SK-MEL-5 (cell line): Measurements from ENCODE around the gene FUT7. TPM values are rescaled to one million over a fixed set of nuclear protein-coding genes. Genes with fewer than 3 reads are reported as not detected.
A peak's percentile ranks its signal among the peaks of the same experiment; 100 is the strongest.

ENCODE experiments used
- DNase-seq: peaks from one replicate; pipeline ENCODE4 v3.0.0-alpha.2; 2016; ENCODE audit warnings: low read depth, low spot score
- in situ Hi-C: cut with HindIII; loops from 2 replicates; pipeline ENCODE4 v1.10.0; 2016; ENCODE audit warnings: low sequenced_read_pairs, high pct_unique_total_duplicates, low pct_unique_long_range_greater_than_20kb
- polyA plus RNA-seq, 2 experiments: library from polyadenylated mRNA; depleted of rRNA; stranded (reverse); fragments of >200 nt; gene quantifications; 2 replicates each; pipeline ENCODE4 v1.2.3, GENCODE V29; 2015
- total RNA-seq: library from RNA; depleted of rRNA; stranded (reverse); fragments of >200 nt; shearing (Covaris generic); gene quantifications from 2 replicates; pipeline ENCODE4 v1.2.3, GENCODE V29; 2014; rRNA removed

FUT7 gene, protein sequence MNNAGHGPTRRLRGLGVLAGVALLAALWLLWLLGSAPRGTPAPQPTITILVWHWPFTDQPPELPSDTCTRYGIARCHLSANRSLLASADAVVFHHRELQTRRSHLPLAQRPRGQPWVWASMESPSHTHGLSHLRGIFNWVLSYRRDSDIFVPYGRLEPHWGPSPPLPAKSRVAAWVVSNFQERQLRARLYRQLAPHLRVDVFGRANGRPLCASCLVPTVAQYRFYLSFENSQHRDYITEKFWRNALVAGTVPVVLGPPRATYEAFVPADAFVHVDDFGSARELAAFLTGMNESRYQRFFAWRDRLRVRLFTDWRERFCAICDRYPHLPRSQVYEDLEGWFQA
- total RNA-seq: not detected in 2 replicates
- not detected in 2 replicates for polyA plus RNA-seq (2015; cell fraction: cytosol; rRNA removed)
- not detected in 2 replicates for polyA plus RNA-seq (2015; cell fraction: nucleus; rRNA removed)

DNA sequence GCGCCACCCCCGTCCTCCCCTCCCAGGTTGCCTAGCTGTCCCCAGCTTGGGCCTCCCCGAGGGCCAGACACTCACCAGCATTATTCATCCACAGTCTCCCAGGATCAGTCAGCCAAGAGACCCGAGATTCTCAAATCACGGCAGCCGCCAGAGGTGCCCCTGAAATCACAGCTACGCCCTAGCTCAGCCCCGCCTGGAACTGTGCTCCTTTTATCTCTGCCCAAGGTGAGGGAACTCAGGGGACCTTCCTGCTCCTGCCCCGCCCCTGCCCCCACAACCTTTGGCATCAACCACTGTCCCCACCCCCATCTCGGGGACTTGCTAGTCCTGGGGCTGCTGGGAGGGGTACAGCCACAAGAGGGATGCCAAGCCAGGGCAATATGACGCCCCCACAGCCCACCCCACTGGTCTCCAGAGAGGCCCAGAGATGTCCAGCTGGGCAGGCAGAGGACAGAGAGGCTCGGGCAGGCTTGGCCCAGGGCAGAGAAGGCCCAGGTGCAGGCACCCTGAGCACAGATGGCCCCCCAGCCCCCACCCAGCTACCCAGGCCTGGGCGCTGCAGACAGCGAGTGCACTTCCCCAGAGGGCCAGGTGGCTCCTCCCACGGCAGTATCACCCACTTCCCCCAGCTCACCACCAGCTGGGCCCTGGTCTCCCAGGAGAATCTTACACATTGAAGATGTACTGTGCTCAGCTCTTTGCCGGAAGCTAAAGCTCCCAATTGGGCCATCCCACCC, at the start of gene FUT7:
Gene FUT7, minus strand, starts transcription at position 185 of the 737 bp plus-strand sequence. Its CDS starts 97 bp downstream, at position 88.
- in situ Hi-C loops: loop anchor here (25.0 kb wide), 1 partner anchor 95 kb away; the partner anchor contains the start of genes C8G and FBXW5
- no peak for DNase-seq

DNA sequence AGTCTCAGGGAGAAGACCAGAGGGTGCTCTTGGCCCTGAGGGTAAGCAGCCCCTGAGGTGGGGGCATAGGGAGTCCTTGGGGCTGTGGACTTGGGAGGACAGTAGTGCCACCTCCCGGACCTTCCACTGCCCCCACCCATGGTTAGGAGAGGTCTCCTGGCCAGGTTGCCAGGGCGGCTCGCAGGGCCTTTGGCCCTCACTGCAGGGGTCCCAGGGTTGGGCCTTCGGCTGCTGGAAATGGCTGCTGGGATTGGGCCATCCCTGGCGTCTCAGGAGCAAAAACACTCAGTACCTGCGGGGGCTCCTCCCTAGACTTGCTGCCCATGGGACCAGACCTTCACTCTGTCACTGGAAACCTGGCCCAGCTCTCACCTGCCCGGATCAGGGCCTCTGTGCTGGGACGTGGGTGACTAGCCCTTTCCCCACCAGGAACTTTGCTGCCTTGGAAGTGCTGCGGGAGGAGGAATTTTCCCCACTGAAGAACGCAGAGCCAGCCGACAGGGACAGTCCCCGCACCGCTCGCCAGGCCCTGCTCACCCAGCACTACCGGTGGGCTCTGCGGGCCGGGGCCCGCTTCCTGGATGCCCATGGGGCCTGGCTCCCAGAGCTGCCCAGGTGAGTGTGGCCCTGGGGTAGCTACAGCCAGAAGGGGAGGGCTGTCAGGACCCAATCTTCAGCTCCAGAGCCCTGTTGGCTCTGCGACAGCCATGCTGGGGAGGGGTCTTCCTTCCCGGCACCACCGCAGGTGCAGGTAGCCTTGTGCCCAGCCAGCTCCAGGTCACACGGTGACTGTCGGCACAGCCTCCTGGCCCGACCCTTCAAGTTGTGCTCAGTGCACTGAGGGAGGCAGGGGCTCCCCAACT, 48.6 kb upstream of the FUT7 start:
- no peak for DNase-seq
- in situ Hi-C loops: no loop called here

DNA sequence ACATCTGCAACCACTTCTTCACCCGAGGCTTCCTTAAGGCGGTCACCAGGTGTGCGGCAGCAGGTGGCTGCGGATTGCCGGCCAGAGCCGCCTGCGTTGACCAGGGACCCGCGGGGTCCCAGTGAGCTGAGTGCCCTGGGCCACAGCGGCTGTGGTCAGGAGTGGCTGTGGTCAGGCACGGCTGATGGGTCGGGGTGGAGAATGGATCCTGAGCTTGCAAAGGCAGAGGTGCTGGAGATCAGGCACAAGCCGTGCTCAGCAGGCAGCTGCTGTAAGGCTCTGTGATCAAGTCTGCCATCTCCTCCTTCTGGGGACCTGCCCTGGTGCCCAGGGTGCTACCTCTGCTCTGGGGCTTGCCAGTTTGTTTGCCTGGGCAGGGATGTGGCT, 47.5 kb upstream of the FUT7 start:
- no peak for DNase-seq
- in situ Hi-C loops: no loop called here

DNA sequence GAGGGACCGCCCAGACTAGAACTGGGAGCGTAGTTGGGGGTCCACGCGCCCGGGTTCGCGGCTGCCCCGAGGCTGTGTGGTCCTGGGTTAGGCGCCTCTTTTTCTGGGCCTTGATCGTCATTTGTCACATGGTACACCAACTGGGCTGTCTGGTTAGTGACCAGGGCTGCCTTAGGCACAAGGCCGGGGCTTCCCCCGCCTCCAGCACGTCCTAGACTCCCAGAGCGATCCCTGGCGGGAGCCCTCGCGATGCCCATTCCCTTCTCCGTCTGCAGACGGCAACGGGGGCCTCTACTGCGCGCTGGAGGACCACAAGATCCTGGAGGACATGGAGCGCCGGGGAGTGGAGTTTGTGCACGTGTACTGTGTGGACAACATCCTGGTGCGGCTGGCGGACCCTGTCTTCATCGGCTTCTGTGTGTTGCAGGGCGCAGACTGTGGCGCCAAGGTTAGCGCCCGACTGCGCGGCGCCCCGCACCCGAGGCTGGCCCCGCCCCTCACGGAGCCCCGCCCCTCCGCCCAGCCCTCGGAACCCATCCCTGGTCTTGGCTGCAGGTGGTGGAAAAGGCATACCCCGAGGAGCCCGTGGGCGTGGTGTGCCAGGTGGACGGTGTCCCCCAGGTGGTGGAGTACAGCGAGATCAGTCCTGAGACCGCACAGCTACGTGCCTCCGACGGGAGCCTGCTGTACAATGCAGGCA, 47.0 kb upstream of the FUT7 start:
- no peak for DNase-seq
- in situ Hi-C loops: no loop called here

DNA sequence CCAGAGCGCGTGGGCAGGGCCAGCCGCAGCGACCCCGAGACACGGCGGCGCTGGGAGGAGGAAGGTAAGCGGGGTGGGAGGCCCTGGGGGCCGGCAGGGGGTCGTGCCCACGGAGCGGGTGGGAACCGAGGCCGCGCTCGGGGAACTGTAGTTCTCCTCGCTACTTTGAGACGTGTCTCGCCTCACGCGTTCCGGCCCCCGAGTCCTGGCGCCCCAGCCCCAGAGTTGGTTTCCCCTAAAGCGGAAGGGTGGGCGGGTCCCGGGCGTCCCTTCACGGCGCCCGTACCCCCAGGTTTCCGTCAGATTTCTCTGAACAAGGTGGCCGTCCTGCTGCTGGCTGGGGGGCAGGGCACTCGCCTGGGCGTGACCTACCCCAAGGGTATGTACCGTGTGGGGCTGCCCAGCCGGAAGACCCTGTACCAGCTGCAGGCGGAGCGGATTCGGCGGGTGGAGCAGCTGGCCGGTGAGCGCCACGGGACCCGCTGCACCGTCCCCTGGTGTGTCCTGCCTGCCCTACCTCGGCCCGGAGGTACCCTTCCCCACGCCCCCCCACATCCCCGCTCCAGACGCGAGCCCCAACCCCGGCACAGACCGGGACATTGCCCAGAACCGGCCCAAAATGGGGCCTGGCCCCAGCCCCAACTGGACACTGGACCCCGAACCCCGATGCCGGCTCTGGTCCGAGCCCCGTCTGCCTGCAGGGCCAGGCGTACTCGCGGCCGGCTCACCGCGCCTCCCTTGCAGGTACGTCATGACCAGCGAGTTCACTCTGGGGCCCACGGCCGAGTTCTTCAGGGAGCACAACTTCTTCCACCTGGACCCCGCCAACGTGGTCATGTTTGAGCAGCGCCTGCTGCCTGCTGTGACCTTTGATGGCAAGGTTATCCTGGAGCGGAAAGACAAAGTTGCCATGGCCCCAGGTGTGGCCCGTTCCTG, 46.1 kb upstream of the FUT7 start:
- DNase-seq: no peak
- in situ Hi-C loops: no loop called here

DNA sequence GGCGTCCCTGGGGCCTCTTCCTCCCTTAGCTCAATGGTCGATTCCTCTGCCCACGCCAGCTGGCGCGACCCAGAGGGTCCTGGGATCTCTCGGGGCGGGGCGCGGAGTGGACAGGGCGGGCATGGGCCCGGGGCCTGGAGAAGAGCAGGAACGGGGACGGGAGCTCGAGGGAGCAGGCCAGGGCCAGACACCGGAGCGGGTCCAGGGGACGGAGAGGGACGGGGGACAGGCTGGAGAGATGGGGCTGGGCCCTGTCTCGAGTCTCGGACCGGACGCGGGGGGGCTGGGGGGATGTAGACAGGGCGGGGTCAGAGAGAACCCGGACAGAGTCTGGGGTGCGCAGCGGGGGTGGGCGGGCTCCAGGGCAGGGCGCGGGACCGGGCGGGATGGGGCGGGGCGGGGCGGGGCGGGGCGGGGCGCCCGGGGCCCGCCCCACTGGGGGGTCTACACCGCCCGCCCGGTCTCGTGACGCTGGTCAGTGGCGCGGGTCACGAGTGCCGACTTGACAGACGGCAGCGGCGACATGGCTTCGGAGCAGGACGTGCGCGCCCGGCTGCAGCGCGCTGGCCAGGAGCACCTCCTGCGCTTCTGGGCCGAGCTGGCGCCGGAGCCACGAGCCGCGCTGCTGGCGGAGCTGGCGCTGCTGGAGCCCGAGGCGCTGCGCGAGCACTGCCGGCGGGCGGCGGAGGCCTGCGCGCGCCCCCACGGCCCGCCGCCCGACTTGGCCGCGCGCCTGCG, 45.3 kb upstream of the FUT7 start, which contains the start of gene UAP1L1:
Gene UAP1L1, plus strand, starts transcription at position 508 of the 738 bp plus-strand sequence. Its CDS starts 16 bp downstream, at position 524.
- in situ Hi-C loops: no loop called here
- peak; percentile 66 for DNase-seq

DNA sequence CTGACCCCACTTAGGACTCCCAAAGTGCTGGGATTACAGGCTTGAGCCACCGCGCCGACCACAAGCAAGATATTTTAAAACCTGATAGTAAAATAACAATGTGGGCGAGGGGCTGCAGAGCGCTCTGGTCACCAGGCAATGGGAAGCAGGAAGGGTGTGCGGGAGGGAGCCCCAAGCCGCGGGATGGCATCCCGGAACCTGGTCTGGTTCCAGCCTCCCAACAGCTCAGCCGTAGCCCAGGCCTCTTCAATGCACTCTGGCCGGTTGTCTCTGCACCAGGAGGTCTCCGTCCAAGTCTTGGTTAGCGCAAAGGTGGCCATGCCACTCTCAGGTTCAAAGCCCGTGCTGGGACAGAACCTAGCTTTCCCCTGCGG, 44.7 kb upstream of the FUT7 start:
- DNase-seq: no peak
- in situ Hi-C loops: no loop called here

DNA sequence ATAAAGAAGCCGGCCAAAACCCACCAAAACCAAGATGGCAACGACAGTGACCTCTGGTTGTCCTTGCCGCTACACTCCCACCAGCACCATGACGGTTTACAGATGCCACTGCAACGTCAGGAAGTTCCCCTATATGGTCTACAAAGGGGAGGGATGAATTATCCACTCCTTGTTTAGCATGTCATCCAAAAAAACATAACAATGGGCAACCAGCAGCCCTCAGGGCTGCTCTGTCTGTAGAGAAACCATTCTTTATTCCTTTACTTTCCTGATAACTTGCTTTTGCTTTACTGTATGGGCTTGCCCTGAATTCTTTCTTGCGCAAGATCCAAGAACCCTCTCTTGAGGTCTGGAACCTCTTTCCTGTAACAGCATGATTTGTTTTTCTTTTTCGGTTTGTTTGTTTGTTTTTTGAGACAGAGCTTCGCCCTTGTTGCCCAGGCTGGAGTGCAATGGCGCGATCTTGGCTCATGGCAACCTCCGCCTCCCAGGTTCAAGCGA, 43.4 kb upstream of the FUT7 start:
- DNase-seq: no peak
- in situ Hi-C loops: no loop called here

DNA sequence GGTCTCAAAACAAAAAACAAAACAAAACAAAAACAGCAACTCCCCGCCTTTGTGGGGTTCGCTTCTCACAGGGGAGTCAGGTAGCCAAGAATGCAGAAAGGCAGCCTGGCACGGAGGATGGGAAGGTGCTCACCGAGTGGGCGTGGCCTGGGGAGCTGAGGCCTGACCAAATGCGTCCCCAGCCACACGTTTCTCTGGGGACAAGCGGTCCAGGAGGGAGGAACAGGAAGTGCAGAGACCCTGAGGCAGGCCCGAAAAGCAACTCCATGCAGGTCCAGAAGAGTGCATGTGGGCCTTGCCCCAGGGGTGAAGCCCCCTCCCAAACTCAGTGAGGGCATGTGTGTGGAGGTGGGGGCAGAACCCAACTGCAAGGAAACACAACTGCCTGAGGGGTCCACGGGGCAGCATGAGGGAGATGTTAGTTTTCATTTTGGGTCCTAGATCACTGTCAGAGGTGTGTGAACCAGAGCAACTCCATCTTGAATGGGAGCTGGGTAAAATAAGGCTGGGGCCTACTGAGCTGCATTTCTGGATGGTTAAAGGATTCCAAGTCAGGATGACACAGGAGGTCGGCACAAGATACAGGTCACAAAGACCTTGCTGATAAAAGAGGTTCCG, 42.9 kb upstream of the FUT7 start:
- in situ Hi-C loops: no loop called here

DNA sequence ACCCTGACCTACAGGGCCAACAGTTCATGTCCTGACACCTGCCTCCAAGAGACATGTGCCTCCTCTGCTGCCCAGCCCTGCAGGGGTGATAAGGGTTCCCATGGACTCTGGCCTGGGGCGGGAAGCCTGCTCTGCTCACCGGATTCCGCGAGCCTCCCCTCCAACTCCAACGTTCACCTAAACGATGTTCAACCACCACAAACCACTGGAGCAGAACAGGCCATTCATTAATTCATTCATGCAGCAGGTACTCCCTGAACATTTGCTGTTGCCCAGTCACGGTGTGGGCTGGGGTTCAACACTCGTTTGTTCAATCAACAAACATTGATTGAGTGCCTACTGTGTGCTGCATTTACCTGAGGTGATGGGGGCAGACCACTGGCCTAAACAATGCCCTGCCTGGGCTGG, 42.1 kb upstream of the FUT7 start:
- in situ Hi-C loops: no loop called here
- no peak for DNase-seq

More for the DNA sequence above, 42.9 kb upstream of the FUT7 start:
- DNase-seq: no peak

DNA sequence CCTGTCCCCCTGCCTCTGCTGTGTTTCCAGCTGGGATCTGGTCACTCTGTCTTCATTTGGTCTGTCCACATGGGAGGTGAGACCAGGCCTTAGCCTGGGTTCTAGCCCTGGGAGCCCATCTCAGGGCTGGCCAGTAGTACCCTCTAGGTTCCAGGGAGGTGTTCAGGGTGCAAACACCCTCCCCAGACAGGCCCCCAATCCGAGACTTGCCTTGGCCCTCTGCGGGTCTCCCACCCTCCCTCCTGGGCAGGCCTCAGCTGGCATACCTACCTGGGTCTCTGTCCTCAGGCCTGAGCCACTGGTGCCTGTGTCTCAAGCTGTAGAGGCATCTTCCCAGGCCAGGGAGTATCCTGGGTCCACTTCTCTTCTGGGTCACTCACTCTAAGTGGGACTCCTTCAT, 39.4 kb upstream of the FUT7 start:
- DNase-seq: no peak
- in situ Hi-C loops: no loop called here

DNA sequence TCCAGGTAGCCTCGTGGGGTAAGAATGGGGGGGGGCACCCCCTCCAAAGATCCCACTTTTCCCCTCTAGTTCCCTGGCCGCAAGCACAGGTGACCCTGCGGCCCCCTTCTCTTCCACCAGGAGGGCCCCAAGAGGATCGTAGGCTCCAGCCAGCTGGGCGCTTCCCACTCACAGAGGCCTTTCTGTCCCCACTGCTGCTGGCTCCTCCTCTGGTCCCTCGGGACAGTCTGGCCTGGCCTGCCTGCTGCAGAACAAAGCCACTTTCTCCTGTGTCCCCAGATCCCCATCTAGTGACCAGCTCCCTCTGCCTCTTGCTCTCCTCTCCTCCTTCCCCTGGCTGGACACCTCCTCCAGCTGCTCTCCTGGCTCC, 39.0 kb upstream of the FUT7 start:
- in situ Hi-C loops: no loop called here
- peak; percentile 55 for DNase-seq

DNA sequence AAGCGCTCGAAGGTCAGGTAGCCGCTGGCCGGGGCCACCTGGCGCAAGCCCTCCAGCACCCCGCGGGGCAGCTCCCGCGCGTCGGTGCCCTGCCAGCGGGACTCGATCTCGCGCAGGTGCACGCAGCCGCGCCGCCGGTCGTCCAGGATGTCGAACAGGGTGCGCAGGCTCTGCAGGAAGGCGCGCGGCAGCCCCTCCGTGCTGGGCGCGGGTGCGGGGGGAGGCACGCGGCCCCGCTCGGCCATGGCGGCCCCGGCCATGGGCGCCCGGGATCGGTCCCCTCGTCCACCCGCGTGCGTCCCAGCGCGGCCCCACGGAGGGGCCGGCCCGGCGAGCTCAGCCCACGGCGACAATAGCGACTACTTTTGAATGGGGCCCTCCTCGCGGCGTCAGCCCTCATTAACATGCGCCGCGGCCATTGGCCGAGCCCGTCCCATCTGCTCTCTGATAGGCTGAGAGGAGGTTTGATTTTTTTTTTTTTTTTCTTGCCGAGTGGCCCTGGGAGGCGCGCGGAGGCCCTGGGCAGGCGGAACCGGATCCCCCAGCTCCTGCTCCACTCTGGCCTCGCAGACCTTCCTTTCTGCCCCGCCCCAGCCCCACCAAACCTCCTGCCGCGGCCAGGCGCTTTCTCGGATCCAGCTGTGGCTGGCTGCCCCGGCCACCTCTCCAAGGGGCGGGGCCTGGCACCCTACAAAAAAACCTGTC, 38.5 kb upstream of the FUT7 start, which contains the start of gene SAPCD2:
Gene SAPCD2, minus strand, starts transcription at position 357 of the 705 bp plus-strand sequence. Its CDS starts 97 bp downstream, at position 260.
- DNase-seq: peak; percentile 86

DNA sequence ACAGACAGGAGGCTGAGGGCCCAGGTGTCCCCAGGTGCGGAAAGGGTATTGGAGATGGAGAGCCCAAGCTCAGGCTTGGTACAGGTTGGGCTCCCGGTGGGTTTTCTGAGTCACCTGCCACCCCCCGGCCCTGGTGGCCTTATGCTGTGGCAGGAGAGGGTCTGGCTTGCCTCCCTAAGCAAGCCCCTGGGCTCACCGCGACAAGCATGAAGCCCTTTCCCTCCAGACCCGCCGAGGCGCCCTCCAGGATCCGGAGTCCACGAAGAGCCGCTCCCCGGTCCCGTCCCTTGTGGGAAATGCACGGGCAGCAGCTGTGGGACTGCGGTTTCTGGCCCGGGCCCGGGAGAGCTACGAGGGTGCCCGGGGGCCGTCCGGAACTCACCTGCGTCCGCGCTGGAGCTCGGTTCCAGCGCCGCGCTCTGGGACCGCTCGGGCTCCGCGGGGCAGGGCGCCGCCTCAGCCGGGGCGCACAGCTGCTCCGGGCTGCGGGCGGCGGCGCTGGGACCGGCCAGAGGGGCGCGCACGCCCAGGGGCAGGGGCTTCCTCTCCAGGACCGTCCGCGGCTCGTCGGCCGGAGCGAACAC, 37.7 kb upstream of the FUT7 start:
- in situ Hi-C loops: no loop called here
- no peak for DNase-seq

More for the DNA sequence above, 38.5 kb upstream of the FUT7 start, which contains the start of gene SAPCD2:
- in situ Hi-C loops: no loop called here
